Fibroblast of lung (primary cell): ENCODE data around the gene ACOT7.

Experiments
- EZH2 ChIP-seq: IDR thresholded peaks from 2 replicates; pipeline ENCODE4 v1.5.1; 2012; ENCODE audit warnings: low read length, control low read depth, mild to moderate bottlenecking; ENCODE audit errors: missing control alignments
- TF ChIP-seq, protein P1 (sequence below), 2 donors: IDR thresholded peaks in 1 of 2; conservative IDR thresholded peaks in 1 of 2; 1 replicate in 1 of 2; 2 replicates in 1 of 2; pipeline ENCODE4 v1.5.1; 2011 to 2012; ENCODE audit warnings: low read length in 2 of 2, control low read depth in 1 of 2, inconsistent platforms in 1 of 2, low read depth in 1 of 2, mild to moderate bottlenecking in 1 of 2

DNA sequence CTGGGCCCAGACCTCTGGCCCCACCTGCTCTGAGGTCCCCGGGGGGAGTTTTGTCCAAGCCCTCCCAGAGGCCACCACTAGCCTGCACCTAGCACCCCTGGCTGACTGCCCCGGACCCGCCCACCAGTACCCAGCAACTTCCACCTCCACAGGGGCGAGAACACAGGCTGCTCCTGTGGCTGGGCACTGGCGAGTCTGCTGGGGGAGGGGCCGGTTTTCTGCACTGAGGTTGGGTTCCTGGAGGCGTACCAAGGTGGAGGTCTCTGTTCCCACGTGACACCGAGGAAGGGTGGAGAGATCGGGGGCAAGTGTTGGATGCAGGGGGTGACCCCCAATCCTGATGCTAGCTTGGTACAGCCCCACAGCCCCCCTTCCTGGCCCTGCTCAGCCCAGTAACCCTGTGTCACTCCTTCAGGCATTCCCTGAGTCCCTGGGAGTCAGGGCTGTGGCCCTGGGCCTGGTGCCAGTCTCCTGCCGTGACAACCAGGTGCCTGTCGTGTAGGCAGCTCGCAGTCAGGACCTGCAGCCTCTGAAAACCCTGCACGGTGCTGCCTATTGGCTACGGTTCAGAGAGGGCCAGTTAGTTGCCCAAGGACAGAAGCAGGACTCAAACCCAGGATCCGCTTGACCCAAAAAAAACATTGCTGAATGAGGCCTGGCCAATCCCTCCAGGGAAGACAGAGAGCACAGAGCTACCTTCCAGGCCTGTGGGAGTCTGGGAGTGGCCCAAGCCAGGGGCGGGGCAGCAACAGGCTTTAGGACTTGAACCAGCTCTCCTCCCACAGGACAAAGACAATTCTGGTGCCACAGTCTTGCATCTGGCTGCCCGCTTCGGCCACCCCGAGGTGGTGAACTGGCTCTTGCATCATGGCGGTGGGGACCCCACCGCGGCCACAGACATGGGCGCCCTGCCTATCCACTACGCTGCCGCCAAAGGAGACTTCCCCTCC is 34.1 kb upstream of the ACOT7 start:
- TF ChIP-seq, protein P1, sequence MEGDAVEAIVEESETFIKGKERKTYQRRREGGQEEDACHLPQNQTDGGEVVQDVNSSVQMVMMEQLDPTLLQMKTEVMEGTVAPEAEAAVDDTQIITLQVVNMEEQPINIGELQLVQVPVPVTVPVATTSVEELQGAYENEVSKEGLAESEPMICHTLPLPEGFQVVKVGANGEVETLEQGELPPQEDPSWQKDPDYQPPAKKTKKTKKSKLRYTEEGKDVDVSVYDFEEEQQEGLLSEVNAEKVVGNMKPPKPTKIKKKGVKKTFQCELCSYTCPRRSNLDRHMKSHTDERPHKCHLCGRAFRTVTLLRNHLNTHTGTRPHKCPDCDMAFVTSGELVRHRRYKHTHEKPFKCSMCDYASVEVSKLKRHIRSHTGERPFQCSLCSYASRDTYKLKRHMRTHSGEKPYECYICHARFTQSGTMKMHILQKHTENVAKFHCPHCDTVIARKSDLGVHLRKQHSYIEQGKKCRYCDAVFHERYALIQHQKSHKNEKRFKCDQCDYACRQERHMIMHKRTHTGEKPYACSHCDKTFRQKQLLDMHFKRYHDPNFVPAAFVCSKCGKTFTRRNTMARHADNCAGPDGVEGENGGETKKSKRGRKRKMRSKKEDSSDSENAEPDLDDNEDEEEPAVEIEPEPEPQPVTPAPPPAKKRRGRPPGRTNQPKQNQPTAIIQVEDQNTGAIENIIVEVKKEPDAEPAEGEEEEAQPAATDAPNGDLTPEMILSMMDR (conservative IDR thresholded peaks at IDR 0.05 in 1 of 2, IDR thresholded peaks at IDR 0.05 in 1 of 2; ENCODE audit: low read depth in 1 of 2, low read length in 2 of 2), result no peak
- TF ChIP-seq EZH2, result no peak
